IMR-90 (cell line): Measurements from ENCODE around the gene TTF2. TPM values are rescaled to one million over a fixed set of nuclear protein-coding genes. Genes with fewer than 3 reads are reported as not detected.

Experiments used
- ATAC-seq: fragments of 200-7000 bp; cut with Tn5 transposase; 2 replicates; pipeline ENCODE4 v1.9.1; 2020; ENCODE audit warnings: low read depth, mild to moderate bottlenecking, moderate library complexity
- BruUV-seq: library from RNA; stranded (reverse); fragments of 400-500 nt; replicated peaks from 2 replicates; lab custom pipeline; 2021; lab: Mats Ljungman, UMichigan
- CTCF ChIA-PET: fragments of 300-600 bp; formaldehyde crosslinking; extraction: SDS; loops from one replicate; lab custom pipeline; 2021; ENCODE audit warnings: antibody characterized with exemption; lab: Yijun Ruan, JAX
- POLR2A ChIA-PET: fragments of 300-600 bp; sonication (Branson Sonifier 250); formaldehyde crosslinking; loops from one replicate; lab custom pipeline; 2022; ENCODE audit warnings: antibody characterized with exemption; ENCODE audit not compliant: unreplicated experiment; lab: Charles Lee
- DNase-seq: peaks from one replicate; pipeline ENCODE4 v3.0.0; 2013
- H2AFZ ChIP-seq: replicated peaks from 2 replicates; pipeline ENCODE3; 2013; ENCODE audit warnings: low read length, mild to moderate bottlenecking; ENCODE audit not compliant: poor library complexity
- H2AK5ac ChIP-seq: 2 replicates; pipeline ENCODE4 v1.6.1; 2013; ENCODE audit warnings: low read depth, low read length, inconsistent platforms
- H2AK9ac ChIP-seq: replicated peaks from 2 replicates; pipeline ENCODE3; 2013; ENCODE audit warnings: mild to moderate bottlenecking, low read depth, low read length, moderate library complexity; ENCODE audit not compliant: poor library complexity
- H2BK120ac ChIP-seq: 2 replicates; pipeline ENCODE4 v1.6.1; 2013; ENCODE audit warnings: low read depth, low read length, inconsistent platforms
- H2BK15ac ChIP-seq: 3 replicates; pipeline ENCODE4 v1.6.1; 2013; ENCODE audit warnings: low read depth, low read length, inconsistent platforms
- H2BK20ac ChIP-seq: 2 replicates; pipeline ENCODE4 v1.6.1; 2013; ENCODE audit warnings: low read depth, mild to moderate bottlenecking, inconsistent platforms, low read length, moderate library complexity
- H2BK5ac ChIP-seq: 2 replicates; pipeline ENCODE4 v1.6.1; 2013; ENCODE audit warnings: mild to moderate bottlenecking, low read depth, low read length, inconsistent platforms; ENCODE audit not compliant: poor library complexity, severe bottlenecking
- H3K14ac ChIP-seq: replicated peaks from 2 replicates; pipeline ENCODE4 v1.6.1; 2013; ENCODE audit warnings: low read depth, low read length, inconsistent platforms
- H3K18ac ChIP-seq: 2 replicates; pipeline ENCODE4 v1.6.1; 2013; ENCODE audit warnings: low read depth, low read length, control low read depth
- H3K23ac ChIP-seq: 2 replicates; pipeline ENCODE4 v1.6.1; 2013; ENCODE audit warnings: low read depth, low read length, inconsistent platforms
- H3K27ac ChIP-seq: 2 replicates; pipeline ENCODE4 v1.5.1; 2013; ENCODE audit warnings: mild to moderate bottlenecking, control low read depth, low read length; ENCODE audit not compliant: insufficient read depth
- H3K27me3 ChIP-seq: 2 replicates; pipeline ENCODE4 v1.6.1; 2013; ENCODE audit warnings: low read length; ENCODE audit not compliant: control insufficient read depth, insufficient read depth
- H3K36me3 ChIP-seq: 2 replicates; pipeline ENCODE4 v1.6.1; 2013; ENCODE audit warnings: low read length, mixed read lengths; ENCODE audit not compliant: control insufficient read depth, insufficient read depth
- H3K4ac ChIP-seq: 2 replicates; pipeline ENCODE4 v1.6.1; 2013; ENCODE audit warnings: low read depth, low read length, inconsistent platforms
- H3K4me1 ChIP-seq: 2 replicates; pipeline ENCODE4 v1.6.1; 2013; ENCODE audit warnings: low read length, mixed read lengths; ENCODE audit not compliant: control insufficient read depth, insufficient read depth
- H3K4me2 ChIP-seq: 2 replicates; pipeline ENCODE4 v1.6.1; 2013; ENCODE audit warnings: low read depth, mild to moderate bottlenecking, control low read depth, low read length, moderate library complexity
- H3K4me3 ChIP-seq: 2 replicates; pipeline ENCODE4 v1.5.1; 2013; ENCODE audit warnings: low read depth, mild to moderate bottlenecking, control low read depth, low read length, moderate library complexity; ENCODE audit not compliant: insufficient read depth
- H3K56ac ChIP-seq: 2 replicates; pipeline ENCODE4 v1.6.1; 2013; ENCODE audit warnings: low read length, inconsistent platforms; ENCODE audit not compliant: insufficient read depth; ENCODE audit errors: extremely low read depth
- H3K79me1 ChIP-seq, 2 experiments: 2 replicates each; pipeline ENCODE4 v1.6.1; 2013; ENCODE audit warnings: low read length in 2 of 2, inconsistent platforms in 1 of 2, low read depth in 1 of 2
- H3K9ac ChIP-seq: 2 replicates; pipeline ENCODE4 v1.6.1; 2013; ENCODE audit warnings: low read depth, low read length, control low read depth
- H3K9me1 ChIP-seq: 2 replicates; pipeline ENCODE4 v1.6.1; 2013; ENCODE audit warnings: low read length, inconsistent platforms; ENCODE audit not compliant: insufficient read depth
- H3K9me3 ChIP-seq: 2 replicates; pipeline ENCODE4 v1.6.1; 2013; ENCODE audit warnings: low read length; ENCODE audit not compliant: control insufficient read depth, insufficient read depth
- H4K20me1 ChIP-seq: 2 replicates; pipeline ENCODE4 v1.6.1; 2013; ENCODE audit warnings: low read length, inconsistent platforms; ENCODE audit not compliant: insufficient read depth
- H4K5ac ChIP-seq: 2 replicates; pipeline ENCODE4 v1.6.1; 2013; ENCODE audit warnings: mild to moderate bottlenecking, low read depth, low read length, control low read depth
- H4K8ac ChIP-seq, 2 experiments: 2 replicates each; pipeline ENCODE4 v1.6.1; 2013; ENCODE audit warnings: low read depth in 2 of 2, low read length in 2 of 2, control low read depth in 1 of 2, inconsistent platforms in 1 of 2
- H4K91ac ChIP-seq: 2 replicates; pipeline ENCODE4 v1.6.1; 2013; ENCODE audit warnings: low read depth, low read length, inconsistent platforms; ENCODE audit not compliant: insufficient read depth
- CEBPB ChIP-seq: IDR thresholded peaks from 2 replicates; pipeline ENCODE4 v1.6.1; 2012; ENCODE audit warnings: low read depth, low read length, improper control_type of control experiment
- CHD1 ChIP-seq: IDR thresholded peaks from 2 replicates; pipeline ENCODE4 v1.6.1; 2012; ENCODE audit warnings: low read depth, low read length, improper control_type of control experiment
- MAFK ChIP-seq: IDR thresholded peaks from 2 replicates; pipeline ENCODE4 v1.6.1; 2012; ENCODE audit warnings: low read depth, low read length, improper control_type of control experiment
- MAZ ChIP-seq: IDR thresholded peaks from 2 replicates; pipeline ENCODE4 v1.6.1; 2012; ENCODE audit warnings: low read depth, mild to moderate bottlenecking, low read length, improper control_type of control experiment, moderate library complexity, borderline replicate concordance
- MXI1 ChIP-seq: IDR thresholded peaks from 2 replicates; pipeline ENCODE4 v1.6.1; 2012; ENCODE audit warnings: low read depth, mild to moderate bottlenecking, low read length, moderate library complexity, borderline replicate concordance
- NFE2L2 ChIP-seq: fragments of 150-350 bp; IDR thresholded peaks from 2 replicates; pipeline ENCODE4 v1.6.1; 2016; ENCODE audit warnings: low read depth, mild to moderate bottlenecking, low read length
- POLR2A ChIP-seq: IDR thresholded peaks from 2 replicates; pipeline ENCODE4 v1.6.1; 2012; ENCODE audit warnings: mild to moderate bottlenecking, low read depth, low read length
- RFX5 ChIP-seq: IDR thresholded peaks from 2 replicates; pipeline ENCODE4 v1.8.0; 2012; ENCODE audit warnings: low read depth, mild to moderate bottlenecking, low read length, moderate library complexity
- SMC3 ChIP-seq: fragments of 150-350 bp; IDR thresholded peaks from 2 replicates; pipeline ENCODE4 v1.6.1; 2016; ENCODE audit warnings: low read depth, mild to moderate bottlenecking, antibody characterized with exemption, low read length, moderate library complexity
- WGBS, 2 experiments: methylation state at CpG; one replicate each; pipeline versions ENCODE4 v1.1.5 to v1.1.7; 2013; ENCODE audit warnings: missing lambda C conversion rate in 2 of 2; ENCODE audit not compliant: insufficient read length in 1 of 2; ENCODE audit errors: extremely low coverage in 2 of 2; 5-methylcytosine and 5-hydroxymethylcytosine counted together
- dilution Hi-C: fragments of 300-500 bp; cut with HindIII; formaldehyde crosslinking; loops from one replicate; pipeline ENCODE4 v1.14.3; 2018; ENCODE audit warnings: low sequenced_read_pairs; ENCODE audit not compliant: unreplicated experiment
- in situ Hi-C: fragments of 300-500 bp; cut with MboI; formaldehyde crosslinking; loops from 3 replicates; pipeline ENCODE4 v1.14.3; 2019; ENCODE audit warnings: low sequenced_read_pairs, inconsistent platforms, mixed read lengths
- intact Hi-C: fragments of 100-400 bp; cut with micrococcal nuclease; formaldehyde crosslinking; loops from 2 replicates; pipeline ENCODE4 v1.10.0; 2022
- polyA plus RNA-seq, 3 experiments: library from polyadenylated mRNA; depleted of rRNA; stranded (reverse); fragments of >200 nt; gene quantifications; 2 replicates each; pipeline ENCODE4 v1.2.3, GENCODE V29; 2012; ENCODE audit warnings: low replicate concordance in 1 of 3
- total RNA-seq: library from RNA; depleted of rRNA; stranded (reverse); fragments of >200 nt; gene quantifications from 2 replicates; pipeline ENCODE4 v1.2.3, GENCODE V29; 2012
- TF ChIP-seq, protein P1 (sequence below): conservative IDR thresholded peaks from 2 replicates; pipeline ENCODE4 v1.5.1; 2012; ENCODE audit warnings: mild to moderate bottlenecking, low read depth, low read length, improper control_type of control experiment
- TF ChIP-seq, protein P2 (sequence below): fragments of 150-350 bp; IDR thresholded peaks from 2 replicates; pipeline ENCODE4 v1.6.1; 2016; ENCODE audit warnings: low read depth, mild to moderate bottlenecking, low read length, moderate library complexity, borderline replicate concordance
- TF ChIP-seq, protein P3 (sequence below): fragments of 150-350 bp; IDR thresholded peaks from 2 replicates; pipeline ENCODE4 v1.6.1; 2017; ENCODE audit warnings: mild to moderate bottlenecking, antibody characterized with exemption, low read length, low read depth

The TTF2 gene
- total and polyA plus RNA-seq, 2 of the 4 experiments (the other 2 are of a cell fraction): 11.5 to 14.7 TPM

DNA sequence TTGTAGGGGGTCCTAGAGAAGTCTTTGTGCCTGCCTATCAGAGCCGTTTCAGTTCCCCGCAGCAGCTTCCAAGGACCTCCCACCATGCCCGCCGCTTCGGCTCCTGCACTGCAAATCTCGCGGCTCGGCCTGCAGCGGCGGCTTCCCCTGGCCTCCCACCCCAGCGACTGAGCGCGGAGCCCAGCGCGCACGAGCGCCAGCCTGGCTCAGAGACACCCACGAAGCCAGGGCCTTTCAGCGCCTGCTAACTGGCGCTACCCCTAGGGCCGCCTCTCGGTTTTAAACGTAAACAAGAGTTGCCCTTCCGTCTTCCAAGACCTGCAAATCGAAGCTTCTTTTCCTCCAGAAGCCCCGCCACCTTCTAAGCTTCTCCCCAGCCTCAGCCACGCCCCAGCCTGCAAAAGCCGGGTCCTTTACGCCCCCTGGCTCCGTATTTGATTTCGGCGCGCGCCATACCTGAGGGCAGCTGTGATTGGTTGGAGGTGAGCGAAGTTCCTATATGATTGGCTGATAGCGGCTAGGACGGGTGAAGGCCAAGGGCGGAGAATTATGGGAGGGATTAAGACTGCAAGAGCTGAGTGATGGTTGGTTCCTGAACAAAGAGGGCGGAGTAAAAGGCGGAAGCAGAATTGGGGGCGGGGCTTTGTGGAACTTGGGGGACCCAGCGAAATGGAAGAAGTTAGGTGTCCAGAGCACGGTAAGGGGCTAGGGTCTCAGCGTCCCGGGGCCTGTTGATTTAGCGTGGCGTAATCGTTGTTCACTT is at the start of gene TTF2 (continued):
- TF ChIP-seq CEBPB: no peak
- TF ChIP-seq, protein P1, sequence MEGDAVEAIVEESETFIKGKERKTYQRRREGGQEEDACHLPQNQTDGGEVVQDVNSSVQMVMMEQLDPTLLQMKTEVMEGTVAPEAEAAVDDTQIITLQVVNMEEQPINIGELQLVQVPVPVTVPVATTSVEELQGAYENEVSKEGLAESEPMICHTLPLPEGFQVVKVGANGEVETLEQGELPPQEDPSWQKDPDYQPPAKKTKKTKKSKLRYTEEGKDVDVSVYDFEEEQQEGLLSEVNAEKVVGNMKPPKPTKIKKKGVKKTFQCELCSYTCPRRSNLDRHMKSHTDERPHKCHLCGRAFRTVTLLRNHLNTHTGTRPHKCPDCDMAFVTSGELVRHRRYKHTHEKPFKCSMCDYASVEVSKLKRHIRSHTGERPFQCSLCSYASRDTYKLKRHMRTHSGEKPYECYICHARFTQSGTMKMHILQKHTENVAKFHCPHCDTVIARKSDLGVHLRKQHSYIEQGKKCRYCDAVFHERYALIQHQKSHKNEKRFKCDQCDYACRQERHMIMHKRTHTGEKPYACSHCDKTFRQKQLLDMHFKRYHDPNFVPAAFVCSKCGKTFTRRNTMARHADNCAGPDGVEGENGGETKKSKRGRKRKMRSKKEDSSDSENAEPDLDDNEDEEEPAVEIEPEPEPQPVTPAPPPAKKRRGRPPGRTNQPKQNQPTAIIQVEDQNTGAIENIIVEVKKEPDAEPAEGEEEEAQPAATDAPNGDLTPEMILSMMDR: no peak

DNA sequence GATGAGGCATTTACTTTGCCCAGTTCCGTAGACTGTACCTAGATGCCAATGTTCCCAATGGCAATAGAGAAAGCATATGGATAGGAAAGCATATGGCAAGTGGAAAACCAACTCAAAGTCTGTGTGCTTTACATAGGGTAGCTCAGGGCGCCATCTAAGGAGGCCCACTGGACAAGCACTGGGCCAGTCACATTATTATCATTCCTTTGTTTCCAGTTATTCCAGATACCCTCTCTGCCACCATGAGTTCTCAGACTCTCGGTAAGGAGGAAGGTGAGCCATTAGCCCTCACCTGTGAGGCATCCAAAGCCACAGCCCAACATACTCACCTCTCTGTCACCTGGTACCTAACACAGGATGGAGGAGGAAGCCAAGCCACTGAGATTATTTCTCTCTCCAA is 48.8 kb upstream of the TTF2 start:
- Histone ChIP-seq H3K36me3 (no peaks in the 10 kb centered on the region), H4K5ac (no peak overlapping the region), H3K4me1 (no peaks in the 10 kb centered on the region), H3K27ac (no peak overlapping the region), H3K18ac (no peak overlapping the region), H4K91ac (no peak overlapping the region), H2AK9ac (no peak overlapping the region), H2BK15ac (no peak overlapping the region), H2AK5ac (no peak overlapping the region), H3K79me1 (no peaks in the 10 kb centered on the region), H2AFZ (no peak overlapping the region), H3K9me3 (no peaks in the 10 kb centered on the region), H3K23ac (no peak overlapping the region), H2BK20ac (no peak overlapping the region), H3K9me1 (no peaks in the 10 kb centered on the region), H3K9ac (no peak overlapping the region), H3K27me3 (no peaks in the 10 kb centered on the region), H2BK120ac (no peak overlapping the region), H3K4me2 (no peak overlapping the region), H4K20me1 (no peaks in the 10 kb centered on the region), H3K14ac (no peak overlapping the region), H2BK5ac (no peak overlapping the region), H3K56ac (no peak overlapping the region), H3K4ac (no peak overlapping the region), H4K8ac (no peak overlapping the region), H3K4me3 (no peak overlapping the region)
- no TSS peak for BruUV-seq
- dilution Hi-C loops (no loop called here), intact Hi-C loops (no loop called here), in situ Hi-C loops (no loop called here)
- DNase-seq (no peak), ATAC-seq (no peak)
- 71% methylated on average over 1 of the region's 3 CpGs; no CpG with 5 or more reads in 1 of the 2 experiments for WGBS, 2 experiments
- POLR2A ChIA-PET: no interaction called here
- CTCF ChIA-PET: interaction anchor here (0.6 kb wide), 1 partner anchor 340 kb away, joined by 3 read pairs; no protein-coding TSS in a partner anchor
- TF ChIP-seq CHD1 (no peak), MAZ (no peak), NFE2L2 (no peak), SMC3 (no peak), MXI1 (no peak), RFX5 (no peak), MAFK (no peak), POLR2A (no peak)
- TF ChIP-seq, protein P2, sequence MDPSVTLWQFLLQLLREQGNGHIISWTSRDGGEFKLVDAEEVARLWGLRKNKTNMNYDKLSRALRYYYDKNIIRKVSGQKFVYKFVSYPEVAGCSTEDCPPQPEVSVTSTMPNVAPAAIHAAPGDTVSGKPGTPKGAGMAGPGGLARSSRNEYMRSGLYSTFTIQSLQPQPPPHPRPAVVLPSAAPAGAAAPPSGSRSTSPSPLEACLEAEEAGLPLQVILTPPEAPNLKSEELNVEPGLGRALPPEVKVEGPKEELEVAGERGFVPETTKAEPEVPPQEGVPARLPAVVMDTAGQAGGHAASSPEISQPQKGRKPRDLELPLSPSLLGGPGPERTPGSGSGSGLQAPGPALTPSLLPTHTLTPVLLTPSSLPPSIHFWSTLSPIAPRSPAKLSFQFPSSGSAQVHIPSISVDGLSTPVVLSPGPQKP: no peak
- TF ChIP-seq, protein P3, sequence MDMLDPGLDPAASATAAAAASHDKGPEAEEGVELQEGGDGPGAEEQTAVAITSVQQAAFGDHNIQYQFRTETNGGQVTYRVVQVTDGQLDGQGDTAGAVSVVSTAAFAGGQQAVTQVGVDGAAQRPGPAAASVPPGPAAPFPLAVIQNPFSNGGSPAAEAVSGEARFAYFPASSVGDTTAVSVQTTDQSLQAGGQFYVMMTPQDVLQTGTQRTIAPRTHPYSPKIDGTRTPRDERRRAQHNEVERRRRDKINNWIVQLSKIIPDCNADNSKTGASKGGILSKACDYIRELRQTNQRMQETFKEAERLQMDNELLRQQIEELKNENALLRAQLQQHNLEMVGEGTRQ: no peak
